Measurements from ENCODE around the gene PSG2. TPM values are rescaled to one million over a fixed set of nuclear protein-coding genes. Genes with fewer than 3 reads are reported as not detected.
"Not testable (repeated sequence)": the region's sequence is repeated elsewhere in the genome, so short reads cannot be mapped to it uniquely, and the experiment has no call there.

PSG2 gene
- under 1 TPM in 2 of 4 donors, not detected in 2; 0.12 to 0.13 TPM for polyA plus RNA-seq (ENCODE audit: insufficient read length in 4 of 4)

GRCh38 chr19:43082601-43083000, at the start of gene PSG2:
TSS of gene PSG2 (minus strand) at chr19:43082701. CDS start at chr19:43082569, 132 bp downstream.
- DNase-seq (ENCODE audit: low read depth in 4 of 4, low spot score in 3 of 4), result not testable (repeated sequence)

- DNase-seq (ENCODE audit: low read depth in 4 of 4, low spot score in 3 of 4), result not testable (repeated sequence)
These were observed 48.9 kb upstream of the PSG2 start for GRCh38 chr19:43131281-43131842.

- not testable (repeated sequence) for DNase-seq (ENCODE audit: low read depth in 4 of 4, low spot score in 3 of 4)
These were observed 46.7 kb upstream of the PSG2 start for GRCh38 chr19:43129197-43129596.

GRCh38 chr19:43127336-43127735, 44.8 kb upstream of the PSG2 start:
- DNase-seq (ENCODE audit: low read depth in 4 of 4, low spot score in 3 of 4), result not testable (repeated sequence)

- no peak for DNase-seq (ENCODE audit: low read depth in 4 of 4, low spot score in 3 of 4)
These were observed 44.2 kb upstream of the PSG2 start for GRCh38 chr19:43126720-43127119.

- DNase-seq (ENCODE audit: low read depth in 4 of 4, low spot score in 3 of 4), result no peak
These were observed 41.9 kb upstream of the PSG2 start for GRCh38 chr19:43124360-43124759.

GRCh38 chr19:43120433-43121026, 38.0 kb upstream of the PSG2 start:
- not testable (repeated sequence) for DNase-seq (ENCODE audit: low read depth in 4 of 4, low spot score in 3 of 4)

GRCh38 chr19:43119526-43119925, 37.0 kb upstream of the PSG2 start:
- DNase-seq (ENCODE audit: low read depth in 4 of 4, low spot score in 3 of 4), result not testable (repeated sequence)

GRCh38 chr19:43116421-43116820, 33.9 kb upstream of the PSG2 start:
- not testable (repeated sequence) for DNase-seq (ENCODE audit: low read depth in 4 of 4, low spot score in 3 of 4)

- DNase-seq (ENCODE audit: low read depth in 4 of 4, low spot score in 3 of 4), result not testable (repeated sequence)
These were observed 33.0 kb upstream of the PSG2 start for GRCh38 chr19:43115548-43115947.

- not testable (repeated sequence) for DNase-seq (ENCODE audit: low read depth in 4 of 4, low spot score in 3 of 4)
These were observed 32.6 kb upstream of the PSG2 start for GRCh38 chr19:43115064-43115463.

GRCh38 chr19:43114626-43115025, 32.1 kb upstream of the PSG2 start:
- DNase-seq (ENCODE audit: low read depth in 4 of 4, low spot score in 3 of 4), result not testable (repeated sequence)

- DNase-seq (ENCODE audit: low read depth in 4 of 4, low spot score in 3 of 4), result not testable (repeated sequence)
These were observed 24.9 kb upstream of the PSG2 start for GRCh38 chr19:43107401-43107800.

- DNase-seq (ENCODE audit: low read depth in 4 of 4, low spot score in 3 of 4), result no peak
These were observed 23.0 kb upstream of the PSG2 start for GRCh38 chr19:43105496-43105895.

GRCh38 chr19:43104215-43104850, 21.8 kb upstream of the PSG2 start:
- DNase-seq (ENCODE audit: low read depth in 4 of 4, low spot score in 3 of 4), result not testable (repeated sequence)

GRCh38 chr19:43101950-43102349, 19.4 kb upstream of the PSG2 start:
- no peak for DNase-seq (ENCODE audit: low read depth in 4 of 4, low spot score in 3 of 4)

- DNase-seq (ENCODE audit: low read depth in 4 of 4, low spot score in 3 of 4), result not testable (repeated sequence)
These were observed 15.9 kb upstream of the PSG2 start for GRCh38 chr19:43098416-43098815.

GRCh38 chr19:43087702-43088340, 5.3 kb upstream of the PSG2 start:
- DNase-seq (ENCODE audit: low read depth in 4 of 4, low spot score in 3 of 4), result not testable (repeated sequence)

GRCh38 chr19:43085796-43086530, 3.5 kb upstream of the PSG2 start:
- DNase-seq (ENCODE audit: low read depth in 4 of 4, low spot score in 3 of 4), result not testable (repeated sequence)

- DNase-seq (ENCODE audit: low read depth in 4 of 4, low spot score in 3 of 4), result not testable (repeated sequence)
These were observed 1.8 kb upstream of the PSG2 start for GRCh38 chr19:43084196-43084832.

Measured in right renal pelvis (tissue), 4 donors.